GM21825 (cell line): ENCODE results near the gene KDM4C.
"Not testable (repeated sequence)": the region's sequence is repeated elsewhere in the genome, so short reads cannot be mapped to it uniquely, and the experiment has no call there.

Experiments used
- ATAC-seq: cut with Tn5 transposase; IDR thresholded peaks from one replicate; pipeline ENCODE4 v1.9.1; 2021; ENCODE audit warnings: mild to moderate bottlenecking, moderate library complexity; ENCODE audit not compliant: unreplicated experiment

The KDM4C gene

DNA sequence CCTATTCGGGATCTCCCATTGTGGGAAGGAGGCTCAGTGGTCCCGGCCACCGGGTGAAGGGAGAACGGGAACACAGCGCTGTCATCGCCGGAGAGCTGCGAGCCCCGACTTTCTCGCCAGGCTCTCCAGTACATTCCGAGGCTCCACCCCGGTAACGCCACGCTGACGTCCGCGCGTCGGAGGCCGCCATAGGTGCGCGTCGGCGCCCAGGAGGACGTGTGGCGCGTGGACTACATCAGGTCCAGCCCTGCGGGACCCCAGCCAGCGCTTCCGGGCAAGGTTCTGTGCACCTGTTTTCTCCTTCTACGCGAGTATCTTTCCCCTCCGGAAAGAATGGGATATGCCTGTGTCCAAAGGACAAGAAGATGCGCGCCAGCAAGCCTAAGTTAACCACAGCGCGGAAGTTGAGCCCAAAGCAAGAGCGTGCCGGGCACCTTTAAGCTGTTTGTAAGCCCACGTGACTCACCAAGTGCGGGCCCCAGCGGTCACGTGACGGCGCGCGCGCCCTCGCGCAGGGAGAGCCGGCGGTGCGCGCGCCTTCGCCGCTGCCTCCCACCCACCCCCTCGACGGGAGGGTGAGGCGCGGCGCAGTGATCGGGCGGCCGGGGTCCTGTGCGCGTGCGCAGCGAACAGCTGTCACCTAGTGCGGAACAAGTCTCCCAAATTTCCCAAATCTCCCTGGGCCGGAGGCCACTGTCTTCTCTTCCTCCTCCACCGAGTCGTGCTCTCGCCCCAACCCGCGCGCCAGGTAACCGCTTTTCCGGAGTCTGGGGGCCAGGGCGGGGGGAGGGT is at the start of gene KDM4C:
Gene KDM4C, plus strand, starts transcription at position 518 of the 792 bp plus-strand sequence. CDS start 35,016 bp downstream, outside the sequence.
- peak; percentile 76 for ATAC-seq

DNA sequence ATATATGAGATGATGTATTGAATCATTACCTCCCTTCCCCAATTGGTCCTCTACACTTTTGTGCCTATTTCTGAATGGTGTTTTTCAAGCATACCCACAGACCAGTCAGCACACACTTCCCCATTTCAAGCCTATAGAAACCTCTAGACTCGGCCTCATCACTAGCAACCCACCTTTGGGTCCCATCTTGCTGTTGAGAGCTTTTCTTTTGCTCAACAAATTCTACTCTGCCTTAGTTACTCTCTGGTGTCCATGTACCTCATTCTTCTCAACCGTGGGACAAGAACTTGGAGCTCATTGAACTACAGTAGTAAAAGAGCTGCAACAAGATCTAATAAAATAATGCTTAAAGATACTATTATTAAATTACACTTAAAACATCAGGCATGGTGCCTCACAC is 49.0 kb upstream of the KDM4C start:
- ATAC-seq = no peak

DNA sequence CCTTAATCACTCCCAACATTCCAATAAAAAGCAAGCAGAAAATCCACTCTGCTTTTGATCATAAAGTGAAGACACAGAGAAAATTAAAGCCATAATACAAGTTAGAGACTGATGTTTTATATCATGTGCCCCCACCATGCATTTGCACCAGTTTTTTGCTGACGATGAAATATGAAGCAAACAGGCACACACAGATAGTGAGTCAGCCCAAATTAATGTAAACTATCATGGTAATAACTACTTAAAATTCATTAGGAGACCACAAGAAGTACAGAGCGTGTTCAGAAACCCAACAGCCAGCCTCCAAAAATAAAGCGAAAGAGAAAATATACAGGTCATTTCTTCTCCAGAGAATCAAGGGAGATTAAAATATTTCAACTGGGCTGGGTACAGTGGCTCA is 46.4 kb upstream of the KDM4C start:
- no peak for ATAC-seq

DNA sequence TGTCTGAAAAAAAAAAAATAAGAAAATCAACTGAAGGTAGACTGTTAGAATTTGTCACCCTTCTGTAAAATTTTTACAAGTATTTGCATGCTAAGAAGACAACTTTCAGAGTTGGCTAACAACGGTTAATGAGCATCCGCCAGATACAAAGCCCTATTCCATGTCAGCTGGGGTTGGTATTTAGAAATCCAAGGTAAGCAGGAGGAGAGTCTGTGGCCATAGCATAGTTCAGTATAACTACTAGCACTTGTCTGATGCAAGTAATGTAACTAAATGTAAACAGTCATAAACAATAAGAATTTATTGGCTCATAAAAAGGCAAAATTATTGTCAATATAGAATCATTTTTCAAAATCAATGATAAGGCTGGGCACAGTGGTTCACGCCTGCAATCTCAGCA is 45.7 kb upstream of the KDM4C start:
- no peak for ATAC-seq

DNA sequence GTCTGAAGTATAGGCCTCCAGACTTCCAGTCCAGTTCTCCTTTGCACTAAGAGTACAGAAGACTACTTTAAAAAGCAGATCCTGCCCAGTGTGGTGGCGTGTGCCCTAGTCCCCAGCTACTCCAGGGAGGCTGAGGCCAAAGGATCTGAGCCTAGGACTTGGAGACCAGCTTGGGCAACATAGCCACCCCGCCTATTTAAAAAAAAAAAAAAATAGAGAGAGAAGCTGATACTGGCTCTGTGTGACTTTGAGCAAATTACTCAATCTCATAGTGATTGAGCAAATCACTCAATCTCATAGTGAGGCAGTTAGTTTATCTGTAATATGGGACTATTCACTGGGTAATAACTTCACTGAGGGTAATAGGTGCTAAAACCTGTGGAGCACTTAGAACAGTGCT is 43.6 kb upstream of the KDM4C start:
- ATAC-seq = no peak

DNA sequence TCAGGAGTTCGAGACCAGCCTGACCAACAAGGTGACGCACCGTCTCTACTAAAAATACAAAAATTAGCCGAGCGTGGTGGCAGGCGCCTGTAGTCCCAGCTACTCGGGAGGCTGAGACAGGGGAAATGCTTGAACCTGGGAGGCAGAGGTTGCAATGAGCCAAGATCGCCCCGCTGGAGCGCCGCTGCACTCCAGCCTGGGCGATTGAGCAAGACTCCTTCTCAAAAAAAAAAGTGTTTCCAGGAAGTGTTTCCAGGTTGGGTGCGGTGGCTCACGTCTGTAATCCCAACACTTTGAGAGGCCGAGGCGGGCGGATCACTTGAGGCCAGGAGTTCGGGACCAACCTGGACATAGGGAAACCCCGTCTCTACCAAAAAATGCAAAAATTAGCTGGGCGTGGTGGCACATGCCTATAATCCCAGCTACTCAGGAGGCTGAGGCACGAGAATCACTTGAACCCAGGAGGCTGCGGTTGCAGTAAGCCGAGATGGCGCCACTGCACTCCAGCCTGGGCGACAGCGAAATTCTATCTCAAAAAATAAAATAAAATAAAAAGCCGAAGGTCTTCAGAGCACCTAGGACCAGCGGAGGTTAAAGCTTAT is 42.5 kb upstream of the KDM4C start:
- ATAC-seq = not testable (repeated sequence)

DNA sequence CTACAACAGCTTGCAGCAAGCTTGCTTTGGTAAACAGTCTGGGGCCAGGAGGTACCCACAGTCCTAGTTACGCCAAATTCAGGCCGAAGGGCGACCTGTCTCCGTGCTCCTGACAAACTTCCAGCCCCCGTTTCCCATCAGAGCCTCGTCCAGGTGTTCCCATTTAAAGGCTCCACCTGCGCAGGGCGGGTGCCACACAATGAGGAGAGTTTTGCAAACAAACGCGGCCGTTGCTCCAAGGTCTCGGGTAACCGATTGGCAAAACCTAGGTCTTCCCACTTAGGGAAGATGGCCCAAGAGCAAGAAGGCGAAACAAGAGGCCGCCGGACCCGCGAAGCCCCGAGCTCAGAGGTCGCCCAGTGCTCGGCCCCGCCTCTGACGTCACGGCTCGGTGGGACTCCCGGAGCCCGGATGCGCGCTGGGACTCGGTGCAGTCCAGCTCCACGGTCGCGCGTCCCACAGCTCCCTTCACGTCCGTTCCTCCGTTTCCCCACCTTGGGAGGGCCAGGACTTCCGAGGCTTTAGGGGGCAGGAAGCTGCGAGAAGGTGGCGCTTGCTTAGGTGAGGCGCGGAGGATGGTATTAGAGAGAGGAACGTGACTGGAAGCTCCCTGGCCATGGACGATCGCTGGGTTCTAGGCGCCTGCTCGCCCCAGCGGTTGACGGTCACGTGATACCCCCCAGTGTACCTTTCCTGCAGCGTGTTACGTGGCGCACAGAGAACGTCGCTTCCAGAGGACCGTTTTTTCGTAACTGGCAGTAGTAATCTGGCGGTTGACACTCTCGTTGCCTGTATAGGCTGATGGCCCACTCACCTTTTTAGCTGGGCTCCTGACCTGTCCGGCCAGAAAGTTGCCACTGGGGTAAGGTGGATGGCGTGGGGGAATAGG is 41.8 kb upstream of the KDM4C start:
- ATAC-seq = peak; percentile 90

DNA sequence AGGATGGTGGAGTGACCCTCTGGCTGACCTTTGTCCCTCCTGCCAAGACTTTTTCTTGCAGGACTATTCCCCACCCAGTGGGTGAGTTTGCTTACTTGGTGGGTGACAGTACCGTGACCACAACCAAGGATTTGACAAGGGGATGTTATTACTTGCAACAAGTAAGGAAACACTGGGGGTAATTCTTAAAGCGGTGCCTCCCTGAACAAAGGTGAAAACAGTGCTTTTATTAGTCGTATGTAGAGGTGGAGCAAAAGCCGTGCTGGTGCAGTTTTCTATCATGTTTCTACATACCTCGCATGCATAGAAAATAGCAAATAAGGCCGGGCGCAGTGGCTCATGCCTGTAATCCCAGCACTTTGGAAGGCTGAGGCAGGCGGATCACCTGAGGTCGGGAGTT is 41.0 kb upstream of the KDM4C start:
- ATAC-seq = no peak

DNA sequence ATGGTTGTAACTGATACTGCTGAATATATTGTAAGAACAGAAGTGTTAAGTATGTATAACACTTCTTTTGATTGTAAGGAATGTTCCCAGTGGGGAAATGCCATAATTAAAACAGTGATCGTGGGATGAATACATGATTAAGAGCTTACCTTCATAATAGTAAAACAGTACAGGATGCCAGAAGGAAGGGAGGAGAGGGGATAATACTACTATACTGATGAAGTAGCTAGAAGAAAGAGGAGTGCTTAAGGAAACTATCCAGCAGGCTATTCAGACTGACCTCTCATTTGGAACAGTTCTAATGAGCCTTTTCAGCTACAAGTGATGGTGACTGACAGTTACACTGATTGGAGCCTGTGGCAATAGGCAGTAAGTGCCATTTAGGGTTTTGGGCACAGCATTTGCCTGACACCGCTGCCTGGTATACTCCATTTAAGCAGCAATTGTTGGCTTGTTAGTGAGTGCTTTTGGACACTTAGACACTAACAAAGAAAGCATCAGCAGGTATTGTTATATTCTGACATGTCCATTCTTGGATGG is 33.8 kb upstream of the KDM4C start:
- no peak for ATAC-seq

DNA sequence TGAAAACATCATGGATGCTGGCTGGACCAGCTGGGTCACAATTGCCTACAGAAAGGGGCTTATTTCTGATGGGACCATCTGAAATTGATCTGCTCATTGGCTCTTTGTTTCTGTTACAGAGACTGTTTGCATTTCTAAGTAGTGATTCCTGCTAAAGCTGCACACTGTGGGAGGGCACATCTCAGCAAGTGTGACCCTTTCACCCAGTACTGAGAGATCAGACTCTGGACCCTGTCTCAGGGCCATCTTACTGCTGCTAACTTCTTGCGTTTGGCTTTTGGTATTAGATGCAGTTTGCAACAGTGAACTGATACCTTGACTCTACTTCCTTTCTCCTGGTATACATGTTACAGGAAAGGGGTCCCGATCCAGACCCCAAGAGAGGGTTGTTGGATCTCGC is 24.5 kb upstream of the KDM4C start:
- ATAC-seq = no peak

DNA sequence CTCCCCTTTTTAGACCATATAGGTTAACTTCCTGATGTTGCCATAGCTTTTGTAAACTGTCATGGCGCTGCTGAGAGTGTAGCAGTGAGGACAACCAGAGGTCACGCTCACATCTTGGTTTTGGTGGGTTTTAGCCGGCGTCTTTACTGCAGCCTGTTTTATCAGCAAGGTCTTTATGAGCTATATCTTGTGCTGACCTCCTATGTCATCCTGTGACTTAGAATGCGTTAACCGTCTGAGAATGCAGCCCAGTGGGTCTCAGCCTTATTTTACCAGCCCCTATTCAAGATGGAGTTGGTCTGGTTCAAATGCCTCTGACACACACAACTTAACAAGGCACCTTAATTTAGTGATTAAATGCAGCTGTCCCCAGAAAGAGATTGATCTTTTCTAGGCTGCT is 23.9 kb upstream of the KDM4C start:
- ATAC-seq = no peak

DNA sequence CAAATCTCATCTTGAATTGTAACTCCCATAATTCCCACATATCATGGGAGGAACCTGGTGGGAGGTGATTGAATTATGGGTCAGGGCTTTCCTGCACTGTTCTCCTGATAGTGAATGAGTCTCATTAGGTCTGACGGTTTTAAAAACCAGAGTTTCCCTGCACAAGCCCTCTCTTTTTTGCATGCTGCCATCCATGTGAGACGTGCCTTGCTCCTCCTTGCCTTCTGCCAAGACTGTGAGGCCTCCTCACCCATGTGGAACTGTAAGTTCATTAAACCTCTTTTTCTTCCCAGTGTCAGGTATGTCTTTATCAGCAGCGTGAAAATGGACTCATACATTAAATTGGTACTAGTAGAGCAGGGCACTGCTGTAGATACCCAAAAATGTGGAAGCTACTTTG is 22.4 kb upstream of the KDM4C start:
- ATAC-seq = no peak

DNA sequence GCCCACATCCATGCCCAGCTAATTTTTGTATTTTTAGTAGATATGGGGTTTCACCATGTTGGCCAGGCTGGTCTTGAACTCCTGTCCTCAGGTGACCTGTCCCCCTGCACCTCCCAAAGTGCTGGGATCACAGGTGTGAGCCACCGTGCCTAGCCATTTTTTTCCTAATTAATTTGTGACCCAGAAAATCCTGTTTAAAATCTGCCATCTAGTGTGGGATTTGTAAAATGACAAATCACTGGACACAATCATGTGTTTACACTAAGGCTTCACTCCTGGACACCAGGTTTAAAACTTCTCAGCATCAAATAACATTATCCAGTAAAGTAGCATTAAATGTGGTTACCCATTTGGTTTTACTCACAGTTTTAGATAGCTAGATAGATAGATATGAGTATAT is 18.6 kb upstream of the KDM4C start:
- no peak for ATAC-seq

DNA sequence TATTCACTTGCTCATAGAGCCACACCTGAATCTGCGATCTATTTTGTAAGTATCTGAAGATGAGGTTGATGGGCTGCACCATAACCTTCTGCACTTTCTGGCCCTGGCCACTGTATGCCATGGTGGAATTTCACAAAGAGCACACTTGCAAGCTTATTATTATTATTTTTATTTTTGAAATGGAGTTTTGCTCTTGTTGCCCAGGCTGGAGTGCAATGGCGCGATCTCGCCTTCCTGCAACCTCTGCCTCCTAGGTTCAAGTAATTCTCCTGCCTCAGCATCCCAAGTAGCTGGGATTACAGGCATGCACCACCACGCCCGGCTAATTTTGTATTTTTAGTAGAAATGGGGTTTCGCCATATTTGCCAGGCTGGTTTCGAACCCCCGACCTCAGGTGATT is 8.9 kb upstream of the KDM4C start:
- ATAC-seq = not testable (repeated sequence)

DNA sequence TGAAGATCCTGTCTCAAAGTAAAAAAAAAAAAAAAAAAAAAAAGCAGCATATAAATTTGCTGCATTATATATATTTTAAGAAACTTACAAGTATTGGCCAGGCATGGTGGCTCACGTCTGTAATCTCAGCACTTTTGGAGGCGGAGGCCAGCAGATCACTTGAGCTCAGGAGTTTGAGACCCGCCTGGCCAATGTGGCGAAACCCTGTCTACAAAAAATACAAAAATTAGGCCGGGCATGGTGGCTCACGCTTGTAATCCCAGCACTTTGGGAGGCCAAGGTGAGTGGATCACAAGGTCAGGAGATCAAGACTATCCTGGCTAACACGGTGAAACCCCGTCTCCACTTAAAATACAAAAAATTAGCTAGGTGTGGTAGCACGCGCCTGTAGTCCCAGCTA is 2.9 kb upstream of the KDM4C start:
- ATAC-seq = not testable (repeated sequence)

DNA sequence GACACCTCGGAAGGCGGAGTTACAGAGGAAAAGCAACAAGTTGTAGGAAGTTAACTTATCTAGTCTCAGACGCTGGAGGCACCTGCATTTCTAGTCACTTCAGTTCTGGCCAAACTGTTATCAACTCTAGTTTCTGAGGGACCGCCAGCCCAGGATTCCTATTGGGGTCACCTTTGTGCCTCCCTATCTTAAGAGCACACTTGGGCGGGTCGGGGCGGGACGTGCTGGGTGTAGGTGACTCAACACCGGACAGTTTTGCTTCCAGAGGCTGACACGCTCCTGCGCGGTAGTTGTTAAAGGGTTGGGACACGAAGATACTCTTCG is 679 bp upstream of the KDM4C start:
- peak; percentile 26 for ATAC-seq

DNA sequence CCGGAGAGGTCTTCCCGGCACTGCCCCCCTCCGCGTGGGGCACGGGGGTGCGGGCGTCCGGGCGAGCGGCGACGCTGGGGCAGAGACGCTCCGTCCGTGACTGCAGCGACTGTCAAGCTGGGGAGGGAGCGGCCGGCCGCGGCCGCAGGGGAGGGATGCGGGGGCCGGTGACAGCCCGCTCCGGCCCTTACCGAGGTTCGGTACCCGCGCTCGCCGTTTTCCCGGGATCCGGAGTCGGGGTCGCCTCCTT is 400 bp downstream of the KDM4C start:
- ATAC-seq = peak; percentile 8

DNA sequence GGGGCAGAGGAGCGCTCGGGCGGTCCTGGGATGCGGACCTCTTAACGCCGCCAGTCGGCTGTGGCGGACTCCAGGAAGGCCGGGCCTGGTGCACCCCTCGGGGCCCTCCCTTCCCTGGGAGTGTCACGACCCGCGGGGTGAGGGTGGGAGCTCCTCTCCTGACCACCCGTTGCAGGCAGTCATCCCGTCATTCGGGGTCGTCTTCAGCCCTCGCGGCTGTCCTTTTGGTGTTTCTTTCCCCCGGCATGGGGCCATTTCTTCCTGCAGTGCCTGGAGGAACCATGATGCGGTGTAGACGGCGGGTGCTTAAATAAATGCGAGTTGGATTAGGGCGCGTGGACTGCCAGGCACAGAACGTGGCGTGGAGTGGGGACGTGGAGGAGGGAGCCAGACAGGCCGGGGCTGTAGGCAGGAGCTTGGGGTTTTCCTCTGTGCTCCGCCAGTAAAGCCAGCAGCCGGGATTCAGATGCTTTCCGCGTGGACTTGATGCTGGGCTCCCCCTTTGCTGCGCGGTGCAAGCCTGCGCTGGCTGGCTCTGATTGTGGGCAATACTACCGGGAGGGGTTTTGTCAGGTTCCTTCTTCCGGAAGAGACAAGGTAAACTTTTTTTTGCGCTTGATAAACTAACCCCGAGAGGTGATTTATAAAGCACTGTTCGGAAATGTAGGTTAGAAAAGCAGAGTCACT is 868 bp downstream of the KDM4C start:
- ATAC-seq = peak; percentile 24

DNA sequence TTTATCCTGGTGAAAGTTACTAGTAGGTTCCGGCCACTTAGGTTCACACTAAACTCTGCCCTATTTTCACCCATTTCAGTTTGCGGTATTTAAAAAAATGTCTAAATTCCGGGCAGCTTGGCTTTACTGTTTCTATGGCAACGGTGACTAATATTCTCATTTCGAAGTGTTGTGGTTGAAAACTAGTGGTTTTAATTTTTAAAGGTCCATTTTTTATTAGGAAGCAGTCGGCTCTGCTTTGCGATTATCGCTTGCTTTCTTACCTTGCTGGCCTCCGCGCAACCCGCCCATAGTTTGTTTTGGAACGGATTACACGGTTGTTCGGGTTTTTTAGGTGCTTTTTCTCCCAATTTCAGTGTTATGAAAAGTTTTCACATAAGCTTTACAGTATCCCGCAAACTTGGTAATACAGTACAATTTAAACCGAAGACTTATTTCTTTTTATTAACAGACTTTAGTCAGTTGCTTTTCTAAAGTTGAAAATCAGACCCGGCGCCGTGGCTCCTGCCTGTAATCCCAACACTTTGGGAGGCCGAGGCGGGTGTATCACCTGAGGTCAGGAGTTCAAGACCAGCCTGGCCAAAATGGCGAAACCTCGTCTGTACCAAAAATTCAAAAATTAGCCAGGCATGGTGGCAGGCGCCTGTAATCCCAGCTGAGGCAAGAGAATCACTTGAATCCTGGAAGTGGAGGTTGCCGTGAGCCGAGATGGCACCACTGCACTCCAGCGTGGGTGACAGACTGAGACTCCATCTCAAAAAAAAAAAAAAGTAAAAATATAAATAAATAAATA is 1.6 kb downstream of the KDM4C start:
- ATAC-seq = peak; percentile 13

DNA sequence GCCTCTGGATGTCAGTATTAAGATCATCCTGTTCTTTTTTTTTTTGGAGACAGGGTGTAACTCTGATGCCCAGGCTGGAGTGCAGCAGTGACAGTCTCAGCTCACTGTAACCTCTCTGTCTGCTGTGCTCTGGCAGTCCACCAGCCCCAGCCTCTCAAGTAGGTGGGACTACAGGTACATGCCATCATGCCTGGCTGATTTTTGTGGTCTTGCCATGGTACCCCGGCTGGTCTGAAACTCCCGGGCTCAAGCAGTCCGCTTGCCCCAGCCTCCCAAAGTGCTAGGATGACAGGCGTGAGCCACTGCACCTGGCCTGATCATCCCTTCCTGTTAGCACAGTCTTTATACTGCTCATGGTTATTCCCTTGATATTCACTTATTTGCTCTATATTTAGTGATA is 3.5 kb downstream of the KDM4C start:
- ATAC-seq = no peak
